ENCODE results near the gene CTNNBIP1. TPM values are rescaled to one million over a fixed set of nuclear protein-coding genes. Genes with fewer than 3 reads are reported as not detected.

The CTNNBIP1 gene
- total RNA-seq, 1 experiment from 2014 or later: 44.4 TPM

GRCh38 chr1:9846611-9847171 lies 63.4 kb downstream of the CTNNBIP1 start:
- no CpG with 5 or more reads among the region's 17 CpGs for WGBS (ENCODE audit: extremely low coverage, insufficient read length, low lambda C conversion rate)
- Histone ChIP-seq H3K9ac (ENCODE audit: extremely low read depth, insufficient read length, low read length) (no peak overlapping the region), H3K79me2 (ENCODE audit: insufficient read depth, low read length) (no peaks in the 10 kb centered on the region), H3T11ph (ENCODE audit: low read length) (no peak overlapping the region), H4K20me1 (ENCODE audit: control insufficient read depth, insufficient read depth, insufficient read length) (no peaks in the 10 kb centered on the region), H2AFZ (ENCODE audit: low read length) (no peak overlapping the region), H3K27ac (ENCODE audit: insufficient read length, low read depth, low read length) (no peak overlapping the region), H3K79me1 (ENCODE audit: insufficient read depth, low read depth, low read length, poor library complexity, severe bottlenecking) (no peaks in the 10 kb centered on the region), H3K23me2 (ENCODE audit: insufficient read length, low read depth, low read length, poor library complexity, severe bottlenecking) (no peaks in the 10 kb centered on the region), H4K8ac (replicated peaks; ENCODE audit: insufficient read length, low read depth, low read length) (no peak overlapping the region), H3K18ac (ENCODE audit: insufficient read length, low read depth, low read length) (no peak overlapping the region), H2BK120ac (ENCODE audit: low read depth, low read length, poor library complexity, severe bottlenecking) (no peak overlapping the region), H2AK5ac (ENCODE audit: insufficient read length, low read length) (no peak overlapping the region), H3K4ac (ENCODE audit: low read depth, low read length) (no peak overlapping the region), H4K91ac (ENCODE audit: insufficient read length, low read depth, low read length) (no peak overlapping the region), H4K5ac (ENCODE audit: insufficient read length, low read depth, low read length) (no peak overlapping the region), H3K4me1 (ENCODE audit: insufficient read depth, low read length) (no peaks in the 10 kb centered on the region), H3K27me3 (ENCODE audit: insufficient read depth, low read length) (no peaks in the 10 kb centered on the region), H3K9me3 (ENCODE audit: control insufficient read depth, low read depth, low read length) (no peaks in the 10 kb centered on the region), H2BK20ac (ENCODE audit: low read depth, low read length, poor library complexity, severe bottlenecking) (no peak overlapping the region), H2BK5ac (ENCODE audit: insufficient read length, low read length) (no peak overlapping the region), H2BK15ac (ENCODE audit: low read depth, low read length) (no peak overlapping the region), H3K4me2 (ENCODE audit: insufficient read depth, insufficient read length, low read length) (no peak overlapping the region), H3K23ac (ENCODE audit: insufficient read length, low read depth, low read length) (no peak overlapping the region), H3K14ac (ENCODE audit: insufficient read depth, low read length) (no peak overlapping the region), H2BK12ac (ENCODE audit: insufficient read length, low read depth, low read length) (no peak overlapping the region), H3K56ac (ENCODE audit: insufficient read length, low read depth, low read length) (no peak overlapping the region)
- no peak overlapping the region for H3K4me3 Mint-ChIP-seq
- no peaks in the 10 kb centered on the region for H3K27me3 Mint-ChIP-seq (ENCODE audit: low read depth)
- peaks cover 30 to 60% of the 10 kb centered on the region in 2 experiments for H3K4me1 Mint-ChIP-seq
- no peak for TF ChIP-seq CTCF (conservative IDR thresholded peaks at IDR 0.05)
- DNase-seq: peak; percentile 31
- H3K36me3 Mint-ChIP-seq (ENCODE audit: insufficient read depth in 1 of 3, low read depth in 3 of 3): no peaks in the 10 kb centered on the region
- no peaks in the 10 kb centered on the region for H3K9me3 Mint-ChIP-seq
- H3K27ac Mint-ChIP-seq: peak overlapping the region in 1 of 3 experiments; percentile 63; a peak in 2 of 7 replicates
